Measurements from ENCODE around the gene MAN1A1.

MAN1A1 gene

GRCh38 chr6:119215309-119215708 lies 134.3 kb downstream of the MAN1A1 start:
- no peak for TF ChIP-seq CTCF (conservative IDR thresholded peaks at IDR 0.05)

GRCh38 chr6:119210596-119210995 lies 139.0 kb downstream of the MAN1A1 start:
- H3K27ac ChIP-seq = no peak overlapping the region
- TF ChIP-seq CTCF (conservative IDR thresholded peaks at IDR 0.05) = no peak

More at GRCh38 chr6:119215309-119215708, 134.3 kb downstream of the MAN1A1 start:
- no peak overlapping the region for H3K27ac ChIP-seq

GRCh38 chr6:119209452-119210205 lies 139.9 kb downstream of the MAN1A1 start:
- TF ChIP-seq CTCF (conservative IDR thresholded peaks at IDR 0.05) = no peak

GRCh38 chr6:119207971-119208725 lies 141.4 kb downstream of the MAN1A1 start:
- no peak for TF ChIP-seq CTCF (conservative IDR thresholded peaks at IDR 0.05)
- H3K27ac ChIP-seq = peak overlapping the region; percentile 50; the same call in 1 of the 2 replicates

More at GRCh38 chr6:119209452-119210205, 139.9 kb downstream of the MAN1A1 start:
- H3K27ac ChIP-seq = peak overlapping the region; percentile 50

GRCh38 chr6:119207327-119207726 lies 142.2 kb downstream of the MAN1A1 start:
- H3K27ac ChIP-seq = no peak overlapping the region

GRCh38 chr6:119205911-119206618 lies 143.5 kb downstream of the MAN1A1 start:
- no peak overlapping the region for H3K27ac ChIP-seq
- TF ChIP-seq CTCF (conservative IDR thresholded peaks at IDR 0.05) = no peak

More at GRCh38 chr6:119207327-119207726, 142.2 kb downstream of the MAN1A1 start:
- TF ChIP-seq CTCF (conservative IDR thresholded peaks at IDR 0.05) = no peak

GRCh38 chr6:119204719-119205118 lies 144.8 kb downstream of the MAN1A1 start:
- TF ChIP-seq CTCF (conservative IDR thresholded peaks at IDR 0.05) = no peak
- no peak overlapping the region for H3K27ac ChIP-seq
